GM23338 (cell line): ENCODE measurements around the gene DHX34.

Source experiments
- CREB1 ChIP-seq: fragments of 250-450 bp; sonication (Bioruptor Pico); IDR thresholded peaks from 2 replicates; pipeline ENCODE4 v1.5.0; 2020; ENCODE audit warnings: low read depth, mild to moderate bottlenecking, moderate library complexity
- CTCF ChIP-seq, 2 experiments: fragments of 200-600 bp in 1 of 2; sonication (generic) in 1 of 2; conservative IDR thresholded peaks; 2 replicates each; pipeline versions ENCODE4 v1.5.1 to v1.6.1; 2016 to 2017; ENCODE audit warnings: antibody characterized with exemption in 2 of 2, low read depth in 2 of 2, mild to moderate bottlenecking in 2 of 2, moderate library complexity in 1 of 2
- ETS1 ChIP-seq: IDR thresholded peaks from 2 replicates; pipeline ENCODE4 v1.6.1; 2016; ENCODE audit warnings: antibody characterized with exemption
- EZH2 ChIP-seq: fragments of 200-600 bp; sonication (generic); IDR thresholded peaks from one replicate; pipeline ENCODE4 v1.8.0; 2017; ENCODE audit warnings: antibody characterized with exemption, mild to moderate bottlenecking, low read depth; ENCODE audit not compliant: unreplicated experiment
- EZH2phosphoT487 ChIP-seq: fragments of 200-600 bp; sonication (generic); IDR thresholded peaks from one replicate; pipeline ENCODE4 v1.8.1; 2018; ENCODE audit warnings: antibody characterized with exemption; ENCODE audit not compliant: unreplicated experiment
- JUNB ChIP-seq: IDR thresholded peaks from one replicate; pipeline ENCODE4 v1.6.1; 2016; ENCODE audit warnings: antibody characterized with exemption; ENCODE audit not compliant: unreplicated experiment
- NANOG ChIP-seq: IDR thresholded peaks from 2 replicates; pipeline ENCODE4 v1.6.1; 2016; ENCODE audit warnings: antibody characterized with exemption, borderline replicate concordance
- POLR2AphosphoS5 ChIP-seq: IDR thresholded peaks from 2 replicates; pipeline ENCODE4 v1.6.1; 2016; ENCODE audit warnings: antibody characterized with exemption, low read depth
- REST ChIP-seq: IDR thresholded peaks from one replicate; pipeline ENCODE4 v1.6.1; 2018; ENCODE audit warnings: antibody characterized with exemption; ENCODE audit not compliant: unreplicated experiment
- ZNF114 ChIP-seq: fragments of 250-450 bp; sonication (Bioruptor Pico); IDR thresholded peaks from 2 replicates; pipeline ENCODE4 v1.5.0; 2020; ENCODE audit warnings: mild to moderate bottlenecking, moderate library complexity
- ZNF331 ChIP-seq: fragments of 250-450 bp; sonication (Bioruptor Pico); IDR thresholded peaks from 2 replicates; pipeline ENCODE4 v1.5.0; 2020; ENCODE audit warnings: low read depth, mild to moderate bottlenecking, moderate library complexity
- ZNF462 ChIP-seq: fragments of 250-450 bp; sonication (Bioruptor Pico); IDR thresholded peaks from 2 replicates; pipeline ENCODE4 v1.5.0; 2020; ENCODE audit warnings: mild to moderate bottlenecking, moderate library complexity

- TF ChIP-seq CTCF (conservative IDR thresholded peaks at IDR 0.05; ENCODE audit: low read depth in 2 of 2), result peak in 1 of 2 experiments; percentile 22; a peak in 2 of 4 replicates
- no peak for TF ChIP-seq EZH2
- TF ChIP-seq NANOG, result no peak
- TF ChIP-seq POLR2AphosphoS5, result no peak
- TF ChIP-seq JUNB, result no peak
- no peak for TF ChIP-seq ETS1
- TF ChIP-seq REST, result no peak
- no peak for TF ChIP-seq EZH2phosphoT487
- TF ChIP-seq CREB1 (CRISPR knock-in tag), result no peak
- TF ChIP-seq ZNF114 (CRISPR knock-in tag), result no peak
- TF ChIP-seq ZNF331, result no peak
- no peak for TF ChIP-seq ZNF462 (CRISPR knock-in tag)
Observed at GRCh38 chr19:47377801-47378200, 28.7 kb downstream of the DHX34 start.
